DMS114 treated with DMSO at 0.1 percent for 48 hours (cell line): ENCODE data around the gene SHOX.

Experiments used
- DNase-seq: peaks from one replicate; lab custom pipeline; 2025; ENCODE audit not compliant: unreplicated experiment; lab: John Stamatoyannopoulos, UW

SHOX gene

GRCh38 chrX:663841-664240 lies 33.2 kb downstream of the SHOX start:
- DNase-seq = no peak

DNA sequence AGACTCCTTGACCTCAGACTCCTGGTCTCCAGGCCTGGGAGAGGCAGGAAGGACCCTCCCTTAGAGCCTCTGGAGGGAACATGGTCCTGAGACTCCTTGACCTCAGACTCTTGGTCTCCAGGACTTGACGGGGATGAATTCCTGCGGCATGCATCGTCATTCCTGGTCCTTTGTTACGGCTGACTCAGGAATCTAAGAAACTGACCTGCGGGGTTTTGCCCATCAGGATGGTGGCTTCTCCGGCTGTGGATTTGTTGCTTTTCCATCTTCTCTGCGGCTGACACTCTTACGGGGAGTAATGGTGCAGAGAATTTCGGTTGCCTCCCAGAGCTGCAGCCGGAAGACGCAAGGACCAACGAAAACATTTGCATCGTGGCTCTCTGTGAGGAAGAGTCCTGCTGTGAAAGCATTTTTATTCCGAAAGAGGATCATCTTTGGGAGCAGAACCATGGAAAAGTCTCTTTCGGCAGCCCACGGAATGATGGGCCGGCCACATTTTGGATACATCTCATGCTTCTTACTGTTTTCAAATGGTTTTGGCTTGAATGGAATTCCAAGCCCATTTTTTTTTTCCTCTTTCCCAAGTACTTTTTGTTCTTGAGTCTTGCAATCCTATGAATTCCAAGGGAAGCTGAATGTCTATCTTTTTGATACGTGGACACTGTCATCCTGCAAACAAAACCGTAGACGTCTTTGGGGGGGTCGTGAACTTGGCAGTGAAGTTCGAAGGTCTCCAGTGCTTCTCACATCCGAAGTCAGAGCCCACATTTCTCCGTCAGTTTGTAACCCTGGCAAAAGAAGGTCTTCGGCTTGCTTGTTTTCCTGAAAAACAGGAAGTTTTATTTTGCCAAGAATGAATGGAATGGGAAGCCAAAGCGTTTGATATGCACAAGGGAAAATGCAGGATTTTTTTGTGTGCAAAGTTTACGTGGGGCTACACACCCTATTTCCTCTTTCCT lies 36.5 kb downstream of the SHOX start:
- DNase-seq = no peak

DNA sequence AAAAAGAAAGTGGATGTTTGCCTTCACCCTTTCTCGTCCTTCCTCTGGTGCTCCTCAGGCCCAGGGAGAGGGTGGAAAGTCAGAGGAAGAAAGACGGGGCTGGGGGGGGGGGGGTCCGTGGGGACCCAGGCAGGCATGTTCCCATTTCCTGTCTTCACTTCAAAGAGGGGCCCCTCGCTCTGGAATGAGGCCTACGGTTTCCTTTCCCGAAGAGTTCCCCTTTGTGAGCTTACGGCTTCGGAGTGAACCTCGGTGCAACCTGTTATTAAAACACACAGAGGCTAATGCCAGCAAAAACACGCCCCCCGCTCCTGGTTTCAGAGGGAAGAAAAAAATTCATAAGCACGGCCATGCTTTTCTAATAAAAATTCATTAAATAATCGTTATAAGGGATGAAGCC lies 40.1 kb downstream of the SHOX start:
- no peak for DNase-seq

GRCh38 chrX:672931-673330 lies 42.3 kb downstream of the SHOX start:
- DNase-seq = no peak

- DNase-seq = no peak
Observed at GRCh38 chrX:675279-675954, 44.8 kb downstream of the SHOX start.

- DNase-seq = no peak
Observed at GRCh38 chrX:675955-676295, 45.3 kb downstream of the SHOX start.

DNA sequence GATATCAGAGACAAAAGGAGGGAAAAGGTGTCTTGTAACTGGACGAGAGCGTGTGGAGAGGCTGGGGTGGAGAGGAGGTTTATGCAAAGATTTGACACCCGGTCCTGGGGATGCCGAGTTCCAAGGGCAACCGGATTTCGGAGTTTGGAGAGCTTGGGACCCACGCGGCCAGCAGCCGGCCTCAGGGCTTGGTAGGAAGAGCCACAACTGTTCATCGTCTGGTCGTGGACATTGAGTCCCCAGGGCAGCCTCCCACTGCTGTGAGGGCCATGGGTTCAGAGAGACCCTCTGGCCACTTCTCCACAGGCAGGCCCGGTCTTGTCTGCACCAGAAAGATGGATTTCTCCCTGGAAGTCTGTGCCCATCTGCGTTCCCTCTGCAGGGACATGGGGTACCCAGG lies 46.8 kb downstream of the SHOX start:
- no peak for DNase-seq

GRCh38 chrX:679291-679979 lies 48.8 kb downstream of the SHOX start:
- DNase-seq = no peak

DNA sequence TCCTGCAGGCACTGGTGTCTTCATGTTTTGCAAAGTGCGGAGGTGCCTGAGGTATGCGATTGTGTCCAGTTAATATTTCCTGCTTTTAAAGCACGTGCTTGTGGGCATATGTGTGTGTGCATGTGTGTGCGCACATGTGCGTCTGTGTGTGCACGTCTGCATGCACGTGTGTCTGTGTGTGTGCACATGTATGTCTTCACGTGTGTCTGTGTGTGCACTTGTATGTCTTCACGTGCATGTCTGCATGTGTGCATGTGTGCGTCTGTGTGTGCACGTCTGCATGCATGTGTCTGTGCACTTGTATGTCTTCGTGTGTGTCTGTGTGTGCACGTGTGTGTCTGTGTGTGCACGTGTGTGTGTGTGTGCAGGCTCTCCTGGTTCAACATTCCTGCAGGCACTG lies 49.5 kb downstream of the SHOX start:
- DNase-seq = no peak

GRCh38 chrX:681989-682388 lies 51.4 kb downstream of the SHOX start:
- no peak for DNase-seq

- no peak for DNase-seq
Observed at GRCh38 chrX:682892-683291, 52.3 kb downstream of the SHOX start.

- DNase-seq = no peak
Observed at GRCh38 chrX:683576-683975, 53.0 kb downstream of the SHOX start.

DNA sequence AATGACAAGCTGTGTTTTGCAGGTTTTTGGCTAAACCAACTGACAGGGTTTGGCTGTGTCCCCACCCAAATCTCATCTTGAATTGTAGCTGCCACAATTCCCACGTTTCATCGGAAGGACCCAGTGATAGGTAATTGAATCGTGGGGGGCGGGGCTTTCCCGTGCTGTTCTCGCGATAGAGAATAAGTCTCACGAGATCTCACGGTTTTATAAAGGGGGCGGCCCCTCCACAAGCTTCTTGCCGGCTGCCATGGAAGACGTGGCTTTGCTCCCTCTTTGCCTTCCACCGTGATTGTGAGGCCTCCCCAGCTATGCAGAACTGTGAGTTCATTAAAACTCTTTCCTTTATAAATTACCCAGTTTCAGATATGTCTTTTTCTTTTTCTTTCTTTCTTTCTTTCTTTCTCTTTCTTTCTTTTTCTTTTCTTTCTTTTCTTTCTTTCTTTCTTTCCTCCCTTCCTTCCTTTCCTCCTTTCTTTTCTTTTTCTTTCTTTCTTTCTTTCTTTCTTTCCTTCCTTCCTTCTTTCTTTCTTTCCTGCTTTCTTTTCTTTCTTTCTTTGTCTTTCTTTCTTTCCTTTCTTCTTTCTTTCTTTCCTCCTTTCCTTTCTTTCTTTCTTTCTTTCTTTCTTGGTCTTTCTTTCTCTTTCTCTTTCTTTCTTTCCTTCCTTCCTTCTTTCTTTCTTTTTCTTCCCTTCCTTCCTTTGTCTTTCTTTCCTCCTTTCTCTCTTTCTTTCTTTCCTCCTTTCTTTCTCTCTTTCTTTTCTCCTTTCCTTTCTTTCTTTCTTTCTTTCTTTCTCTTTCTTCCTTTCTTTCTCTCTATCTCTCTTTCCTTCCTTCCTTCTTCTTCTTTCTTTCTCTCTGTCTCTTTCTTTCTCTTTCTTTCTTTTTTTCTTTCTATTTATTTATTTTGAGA lies 54.8 kb downstream of the SHOX start:
- no peak for DNase-seq

GRCh38 chrX:689983-690382 lies 59.4 kb downstream of the SHOX start:
- no peak for DNase-seq

- DNase-seq = no peak
Observed at GRCh38 chrX:694800-695199, 64.2 kb downstream of the SHOX start.

- no peak for DNase-seq
Observed at GRCh38 chrX:698206-698605, 67.6 kb downstream of the SHOX start.

- DNase-seq = no peak
Observed at GRCh38 chrX:700936-701335, 70.3 kb downstream of the SHOX start.

- DNase-seq = no peak
Observed at GRCh38 chrX:701673-702072, 71.1 kb downstream of the SHOX start.

- DNase-seq = no peak
Observed at GRCh38 chrX:703466-703865, 72.9 kb downstream of the SHOX start.

GRCh38 chrX:703866-704265 lies 73.3 kb downstream of the SHOX start:
- DNase-seq = no peak
